Stromal cell of bone marrow (primary cell): ENCODE data around the gene PSMD14.

Experiments used
- DNase-seq: peaks from one replicate; pipeline ENCODE4 v3.0.0-alpha.2; 2012; ENCODE audit warnings: low read depth

The PSMD14 gene

DNA sequence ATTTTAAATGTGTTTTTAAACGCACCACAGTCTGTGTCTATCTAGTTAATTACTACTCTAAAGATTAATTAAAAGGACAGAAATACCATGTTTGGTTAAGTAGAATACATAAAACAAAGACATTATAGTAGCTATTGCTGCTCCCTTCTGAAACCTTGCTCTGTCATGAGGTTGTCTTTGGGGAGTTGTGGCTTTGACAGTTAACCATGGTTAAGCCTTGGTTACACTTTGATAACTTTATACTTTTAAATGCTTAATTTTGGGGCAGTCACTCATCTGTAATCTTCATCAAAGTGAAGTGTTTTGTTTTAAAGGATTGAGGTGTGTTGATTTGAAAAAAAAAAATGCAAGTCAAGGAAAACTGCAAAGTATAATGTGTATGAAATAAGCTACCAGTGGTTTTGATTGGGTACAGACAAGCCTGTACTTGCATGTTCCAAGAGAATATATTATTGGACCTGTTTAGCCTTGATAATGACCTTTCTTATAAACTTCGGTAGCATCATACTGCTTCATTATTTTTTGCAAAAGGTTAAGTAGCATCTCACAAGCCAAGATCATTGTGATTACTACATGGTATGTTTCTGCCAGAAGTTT, 78.1 kb downstream of the PSMD14 start:
- no peak for DNase-seq

DNA sequence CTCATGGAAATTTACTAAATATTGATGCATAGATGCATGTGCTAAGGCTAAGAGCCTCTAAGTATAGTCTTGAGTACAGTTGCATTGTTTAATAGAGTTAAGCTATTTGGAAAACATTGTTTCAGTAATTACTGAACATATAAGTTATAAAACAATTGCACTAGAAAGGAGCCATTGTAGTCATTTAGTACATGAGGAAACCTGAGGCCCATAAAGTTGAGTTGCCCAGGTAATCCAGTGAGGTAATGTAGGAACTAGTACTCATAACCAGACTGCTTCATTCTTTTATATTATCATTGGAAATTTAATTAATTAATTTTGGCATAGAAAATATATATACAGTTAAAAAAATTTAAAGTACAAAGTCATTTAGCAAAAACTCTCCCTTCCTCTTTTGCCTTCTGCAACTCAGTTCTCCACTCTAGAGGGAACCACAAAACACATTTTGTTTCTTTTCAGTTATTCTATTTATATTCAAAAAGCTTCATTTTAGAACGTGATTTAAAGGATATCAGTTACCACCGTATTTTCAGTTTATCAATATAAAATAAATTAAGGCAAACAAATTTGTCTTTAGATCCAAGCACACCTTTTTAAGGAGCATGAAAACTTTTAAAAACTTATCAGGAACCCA, 80.0 kb downstream of the PSMD14 start:
- DNase-seq = no peak

DNA sequence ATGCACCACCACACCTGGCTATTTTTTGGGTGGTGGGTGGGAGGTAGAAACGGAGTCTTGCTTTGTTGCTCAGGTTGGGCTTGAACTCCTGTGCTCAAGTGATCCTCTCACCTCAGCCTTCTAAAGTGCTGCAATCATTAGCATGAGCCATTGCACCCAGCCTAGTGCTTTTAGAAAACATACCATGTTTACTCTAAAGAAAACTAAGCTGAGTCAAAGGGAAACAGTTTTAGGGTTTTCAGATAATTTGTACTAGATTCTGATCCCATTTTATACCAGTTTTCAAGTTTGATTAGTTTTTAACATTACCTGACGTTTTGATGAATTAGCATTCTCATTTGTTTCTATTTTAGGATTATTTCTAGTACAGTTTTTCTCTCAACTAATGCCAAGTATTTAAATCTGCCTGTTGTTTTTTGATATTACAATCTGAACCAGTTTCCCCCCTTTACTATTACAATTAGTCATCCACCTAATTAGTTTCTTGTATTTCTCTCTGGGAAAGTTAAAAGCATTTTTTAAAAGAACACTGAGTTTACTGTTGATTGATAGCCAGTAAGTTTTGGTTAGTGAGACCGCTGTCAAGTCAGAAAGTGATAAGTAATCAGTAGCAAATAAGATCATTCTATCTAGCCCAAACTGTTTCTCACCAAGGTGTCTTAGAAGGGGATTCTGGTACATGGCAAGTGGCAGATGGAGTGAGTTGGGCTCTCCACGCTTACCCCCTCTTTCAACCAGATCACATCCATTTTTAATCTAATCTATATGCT, 83.7 kb downstream of the PSMD14 start:
- no peak for DNase-seq

DNA sequence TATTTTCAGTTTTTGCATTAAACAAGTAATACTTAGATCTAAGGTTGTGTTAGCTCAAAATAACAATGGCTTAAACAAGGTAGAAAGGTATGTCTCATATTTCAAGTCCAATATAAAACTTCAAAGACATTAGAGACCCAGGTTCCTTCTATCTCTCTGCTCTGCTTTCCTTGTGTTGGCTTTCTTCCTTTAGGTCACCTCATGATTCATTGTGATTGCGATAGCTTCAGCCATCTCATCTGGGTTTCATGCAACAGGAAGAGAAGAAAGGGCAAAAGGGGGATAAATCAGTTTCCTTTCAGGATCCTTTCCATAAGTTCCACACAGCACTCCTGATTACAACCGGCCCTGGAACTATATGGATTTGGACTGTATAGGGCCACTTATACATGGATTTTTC, 91.9 kb downstream of the PSMD14 start:
- DNase-seq = no peak

DNA sequence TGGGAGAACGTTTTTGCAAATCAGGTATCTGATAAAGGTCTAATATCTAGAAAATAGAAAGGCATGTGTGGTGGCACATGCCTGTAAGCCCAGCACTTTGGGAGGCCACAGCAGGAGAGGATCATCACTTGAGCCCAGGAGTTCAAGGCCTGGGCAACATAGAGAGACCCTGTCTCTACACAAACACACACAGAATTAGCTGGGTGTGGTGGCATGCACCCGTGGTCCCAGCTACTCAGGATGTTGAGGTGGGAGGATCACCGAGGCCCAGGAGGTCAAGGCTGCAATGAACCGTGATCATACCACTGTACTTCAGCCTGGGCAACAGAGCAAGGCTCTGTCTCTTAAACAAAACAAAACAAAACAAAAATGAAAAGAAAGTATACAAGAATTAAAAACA, 94.1 kb downstream of the PSMD14 start:
- DNase-seq = no peak

DNA sequence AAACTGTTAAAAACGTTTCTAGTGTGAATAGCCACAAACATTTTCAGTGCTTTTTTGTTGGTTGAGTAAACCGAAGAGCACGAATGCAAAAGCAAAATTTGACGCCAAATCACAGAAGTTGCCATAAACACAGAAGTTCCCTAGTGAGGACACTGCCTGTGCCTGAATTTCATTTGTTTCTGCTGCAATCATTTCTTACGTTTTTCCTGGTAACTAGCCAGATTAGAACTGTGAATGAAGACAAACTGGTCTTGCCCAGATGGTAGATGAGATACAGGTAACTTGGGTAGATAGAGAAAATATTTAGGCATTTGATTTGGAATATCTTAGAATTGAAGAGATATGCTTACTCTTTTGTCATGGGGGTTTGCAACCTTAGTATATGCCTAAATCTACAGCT, 98.1 kb downstream of the PSMD14 start:
- no peak for DNase-seq

DNA sequence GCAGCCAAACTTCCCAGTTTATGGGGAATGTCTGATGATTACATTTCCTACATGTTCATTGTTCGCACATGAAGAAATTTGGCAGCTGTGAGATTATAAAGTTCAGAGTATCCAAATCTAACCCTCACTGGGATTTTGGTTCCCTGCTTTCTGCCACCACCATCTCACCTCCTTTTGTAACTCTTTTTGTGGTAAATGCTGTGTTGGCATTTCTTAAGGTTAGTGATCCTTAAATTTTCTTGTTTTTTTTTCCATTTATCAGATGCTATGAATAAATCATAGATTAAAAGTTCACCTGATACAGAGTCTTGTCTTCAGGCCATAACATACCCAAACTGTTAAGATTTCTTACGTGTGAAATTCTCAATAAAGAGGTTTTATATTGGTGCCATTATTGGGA, 99.4 kb downstream of the PSMD14 start:
- no peak for DNase-seq

DNA sequence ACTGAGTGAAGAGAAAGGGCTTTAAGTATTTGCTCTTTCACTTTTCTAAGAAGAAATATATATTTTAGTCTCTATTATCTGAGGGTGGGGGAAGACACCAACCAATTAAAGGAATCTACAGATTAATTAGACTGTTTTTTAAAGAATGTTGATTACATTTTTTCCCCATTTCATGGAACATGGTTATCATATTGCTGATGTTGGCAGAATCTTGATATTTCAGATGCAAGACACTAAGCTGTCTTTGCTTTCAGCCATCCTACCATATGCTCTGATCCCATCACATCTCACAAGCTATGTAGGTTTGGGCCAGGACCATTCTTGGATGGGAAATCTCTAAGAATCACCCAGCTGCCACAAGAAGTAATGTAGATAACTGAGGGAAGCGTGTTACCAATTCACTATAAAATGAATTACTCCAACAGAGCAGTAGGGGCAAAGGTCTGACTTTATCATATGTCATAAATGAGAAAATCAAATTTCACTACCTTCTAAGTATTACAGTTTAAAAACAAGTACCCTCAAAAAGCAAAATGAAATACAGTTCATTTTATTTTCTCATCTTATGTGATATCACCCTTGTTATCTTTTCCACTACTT, 101.2 kb downstream of the PSMD14 start:
- no peak for DNase-seq

DNA sequence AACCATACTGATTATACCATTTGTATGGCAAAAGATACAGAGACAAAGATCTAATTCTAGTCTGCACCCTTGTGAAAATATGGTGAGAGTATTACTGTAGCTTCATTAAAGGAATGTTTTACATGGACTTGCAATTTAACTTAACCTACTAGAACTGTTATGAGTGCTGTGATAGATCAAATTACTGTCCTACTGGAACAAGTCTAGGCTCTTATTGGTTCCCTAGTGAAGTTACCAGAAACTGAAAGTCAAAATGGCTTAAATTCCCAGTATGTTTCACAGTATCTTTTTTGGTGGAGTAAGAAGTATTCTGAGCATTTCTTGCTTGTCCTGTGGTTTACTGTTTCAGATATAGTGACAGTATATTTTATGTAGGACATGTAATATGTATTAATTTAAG, 104.1 kb downstream of the PSMD14 start:
- no peak for DNase-seq

DNA sequence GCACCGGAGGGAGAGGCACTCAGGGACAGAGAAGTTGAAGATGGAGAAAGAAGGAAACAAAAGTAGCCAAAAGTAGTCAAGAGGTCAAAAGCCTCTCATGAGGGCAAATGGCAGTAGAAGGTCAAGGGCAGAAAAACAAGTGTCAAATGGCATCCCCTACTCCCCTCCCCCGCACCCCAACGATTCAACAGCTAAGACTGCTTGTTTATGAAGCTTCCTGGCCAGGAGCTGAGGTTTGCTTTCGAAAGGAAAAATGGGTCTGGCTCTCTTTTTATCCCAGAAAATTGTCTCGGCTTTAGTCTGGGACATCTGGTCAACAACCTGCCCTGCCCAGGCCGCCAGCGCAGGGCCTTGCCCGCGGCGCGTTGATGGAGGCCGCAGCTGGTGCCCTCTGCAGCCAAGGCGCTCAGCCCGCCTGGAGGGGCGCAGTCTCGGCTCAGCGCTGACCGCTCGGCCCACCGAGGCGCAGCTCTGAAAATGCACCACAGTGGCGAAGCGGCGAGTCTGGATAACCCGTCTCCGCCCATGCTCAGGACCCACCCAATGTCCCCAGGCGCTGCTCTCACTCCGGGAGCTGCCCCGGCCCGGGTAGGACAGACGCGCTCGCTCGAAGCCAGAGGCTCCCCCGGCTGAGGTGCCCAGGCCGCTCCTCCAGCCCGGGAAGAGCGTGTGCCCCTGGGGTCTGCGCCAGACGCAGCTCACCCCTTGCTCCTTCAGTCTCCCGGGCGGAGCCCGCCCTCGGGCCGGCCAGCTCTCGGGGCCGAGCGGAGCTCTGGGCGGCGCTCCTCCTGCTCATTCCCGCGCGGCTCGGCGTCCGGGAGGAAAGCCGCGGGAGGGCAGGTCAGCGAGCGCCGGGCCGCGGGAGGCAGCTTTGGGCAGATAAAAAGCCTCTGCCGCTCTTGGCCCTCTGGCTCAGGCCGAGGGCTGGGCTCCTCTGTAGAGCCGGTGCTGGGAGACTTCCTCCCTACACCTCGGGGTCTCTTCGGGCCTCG, 106.1 kb downstream of the PSMD14 start:
- no peak for DNase-seq

DNA sequence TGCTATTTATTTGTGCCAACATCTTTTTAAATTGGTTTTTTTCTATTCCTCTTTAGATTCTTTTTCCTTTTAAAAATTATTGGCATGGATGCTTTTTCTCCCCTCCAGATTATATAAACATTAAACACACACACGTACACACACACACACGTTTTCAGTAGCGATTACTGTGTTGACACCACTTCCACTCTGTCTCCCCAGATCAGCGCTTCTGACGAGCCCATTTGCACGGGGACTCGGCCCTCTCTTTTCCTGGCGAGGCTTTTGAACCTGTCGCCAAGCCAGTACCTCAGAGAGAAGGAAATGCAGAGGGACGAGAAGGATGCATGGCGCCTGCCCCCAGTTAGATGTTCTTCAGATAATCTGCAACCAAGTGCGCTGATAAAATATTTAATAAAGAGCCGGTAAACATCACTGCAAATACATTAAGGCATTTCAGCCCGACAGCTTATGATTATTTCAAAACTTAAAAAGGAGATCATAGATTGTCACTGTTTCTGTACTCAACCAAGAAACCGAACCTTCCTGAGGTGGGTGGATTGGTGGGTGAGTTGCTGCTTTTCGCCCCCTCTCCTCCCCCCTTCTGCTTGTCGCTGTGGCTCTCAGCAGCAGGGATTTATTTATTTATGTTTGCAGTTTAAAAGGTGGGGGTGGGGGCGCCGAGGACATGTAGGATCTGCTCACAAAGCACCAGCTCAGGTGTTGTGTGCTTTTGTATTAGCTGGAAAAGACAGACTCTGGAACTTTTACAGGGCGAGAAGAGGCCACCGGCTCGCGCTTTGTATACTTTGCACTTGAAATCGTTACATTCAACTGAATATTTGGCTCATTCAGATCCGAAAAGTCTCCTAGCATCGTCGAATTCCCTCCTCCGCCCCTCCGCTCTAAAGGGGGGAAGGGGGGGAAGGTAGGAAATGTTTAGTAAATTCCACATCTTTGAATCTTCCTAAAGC, 107.1 kb downstream of the PSMD14 start:
- DNase-seq = no peak

DNA sequence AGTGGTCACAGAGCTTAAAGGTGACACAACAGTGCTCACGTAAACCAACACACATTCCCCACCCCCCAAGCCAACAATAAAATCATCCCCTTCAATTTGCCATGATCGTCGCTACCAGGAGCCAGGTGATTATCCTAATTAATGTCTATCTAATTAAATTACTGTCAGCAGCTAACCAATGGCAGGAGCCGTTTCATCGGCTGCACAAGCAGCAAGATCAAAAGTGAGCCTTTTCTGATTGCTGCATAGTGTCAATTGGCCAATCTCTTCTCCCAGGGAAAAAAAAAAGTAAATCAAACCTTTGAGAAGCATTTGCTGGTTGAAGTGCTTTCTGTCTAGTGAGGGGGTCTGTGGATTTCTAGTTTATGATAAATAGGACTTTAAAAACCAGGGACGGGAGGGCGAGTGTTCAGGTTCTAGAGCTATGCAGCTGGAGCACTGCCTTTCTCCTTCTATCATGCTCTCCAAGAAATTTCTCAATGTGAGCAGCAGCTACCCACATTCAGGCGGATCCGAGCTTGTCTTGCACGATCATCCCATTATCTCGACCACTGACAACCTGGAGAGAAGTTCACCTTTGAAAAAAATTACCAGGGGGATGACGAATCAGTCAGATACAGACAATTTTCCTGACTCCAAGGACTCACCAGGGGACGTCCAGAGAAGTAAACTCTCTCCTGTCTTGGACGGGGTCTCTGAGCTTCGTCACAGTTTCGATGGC, 107.9 kb downstream of the PSMD14 start, which contains the start of gene TBR1:
Gene TBR1 (plus strand): TSS at position 311 of the 721 bp plus-strand sequence. CDS start 114 bp downstream, at position 425.
- no peak for DNase-seq

DNA sequence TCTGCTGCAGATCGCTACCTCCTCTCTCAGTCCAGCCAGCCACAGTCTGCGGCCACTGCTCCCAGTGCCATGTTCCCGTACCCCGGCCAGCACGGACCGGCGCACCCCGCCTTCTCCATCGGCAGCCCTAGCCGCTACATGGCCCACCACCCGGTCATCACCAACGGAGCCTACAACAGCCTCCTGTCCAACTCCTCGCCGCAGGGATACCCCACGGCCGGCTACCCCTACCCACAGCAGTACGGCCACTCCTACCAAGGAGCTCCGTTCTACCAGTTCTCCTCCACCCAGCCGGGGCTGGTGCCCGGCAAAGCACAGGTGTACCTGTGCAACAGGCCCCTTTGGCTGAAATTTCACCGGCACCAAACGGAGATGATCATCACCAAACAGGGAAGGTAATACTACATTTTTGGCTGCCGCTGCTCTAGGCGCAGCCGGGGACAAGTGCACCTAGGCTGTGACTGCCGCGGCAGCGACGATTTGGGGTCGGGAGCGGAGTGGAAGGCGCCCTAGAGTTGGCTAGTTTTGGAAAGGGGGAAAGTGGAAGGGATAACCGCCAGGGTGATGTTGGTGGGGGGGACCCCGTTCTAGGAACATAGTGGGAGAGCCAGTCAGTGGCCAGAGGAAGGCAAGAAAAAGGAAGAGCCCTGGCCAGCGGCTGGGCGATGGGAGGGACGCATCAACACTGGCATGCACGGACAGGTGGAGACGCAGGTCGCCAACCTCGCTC, 108.6 kb downstream of the PSMD14 start:
- DNase-seq = no peak

DNA sequence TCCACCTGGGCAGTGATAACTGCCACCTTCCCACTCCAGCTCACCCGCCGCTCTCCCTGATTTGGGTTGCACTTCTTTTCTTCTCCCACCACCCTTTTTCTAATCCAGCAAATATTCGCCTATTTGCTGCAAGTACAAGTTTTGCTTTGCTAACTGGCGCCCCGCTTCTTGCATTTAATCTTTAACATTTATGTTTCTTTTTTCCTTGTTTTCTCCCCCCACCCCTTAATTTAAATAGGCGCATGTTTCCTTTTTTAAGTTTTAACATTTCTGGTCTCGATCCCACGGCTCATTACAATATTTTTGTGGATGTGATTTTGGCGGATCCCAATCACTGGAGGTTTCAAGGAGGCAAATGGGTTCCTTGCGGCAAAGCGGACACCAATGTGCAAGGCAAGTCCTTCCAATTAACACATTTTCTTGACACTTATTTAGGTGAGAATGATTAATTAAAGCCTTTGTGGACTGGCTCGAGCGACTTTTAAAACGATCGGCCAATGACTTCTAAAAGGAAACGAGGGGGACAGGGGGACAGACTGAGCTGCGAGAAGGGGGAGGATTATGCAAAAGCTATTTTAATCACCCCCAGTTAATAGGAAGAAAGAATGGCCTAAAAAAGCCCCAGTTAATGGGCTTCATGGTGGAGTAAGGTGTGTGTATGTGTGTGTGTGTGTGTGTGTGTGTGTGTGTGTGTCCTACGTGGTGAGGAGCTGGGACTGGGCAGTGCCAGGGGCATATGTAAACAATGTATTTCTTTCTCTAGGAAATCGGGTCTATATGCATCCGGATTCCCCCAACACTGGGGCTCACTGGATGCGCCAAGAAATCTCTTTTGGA, 109.4 kb downstream of the PSMD14 start:
- DNase-seq = no peak

DNA sequence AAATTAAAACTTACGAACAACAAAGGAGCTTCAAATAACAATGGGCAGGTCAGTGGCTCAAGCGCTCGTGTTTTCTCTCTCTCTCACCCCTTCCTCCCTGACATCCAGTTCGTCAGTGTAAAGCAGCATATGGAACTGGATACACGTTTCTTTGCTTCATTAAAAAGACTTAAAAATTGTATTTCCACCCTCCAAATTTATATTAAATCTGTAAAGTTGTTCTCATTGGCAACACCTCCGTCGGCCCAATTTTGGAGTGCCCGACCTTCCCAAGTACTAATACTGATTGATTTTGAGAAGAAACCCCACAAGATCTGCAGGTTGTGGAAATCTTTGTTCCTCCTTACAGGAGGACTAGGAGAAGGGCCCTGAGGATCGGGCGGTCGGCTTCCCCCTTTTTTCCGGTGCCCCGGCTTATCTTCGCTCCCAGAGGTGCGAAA, 110.1 kb downstream of the PSMD14 start:
- no peak for DNase-seq

DNA sequence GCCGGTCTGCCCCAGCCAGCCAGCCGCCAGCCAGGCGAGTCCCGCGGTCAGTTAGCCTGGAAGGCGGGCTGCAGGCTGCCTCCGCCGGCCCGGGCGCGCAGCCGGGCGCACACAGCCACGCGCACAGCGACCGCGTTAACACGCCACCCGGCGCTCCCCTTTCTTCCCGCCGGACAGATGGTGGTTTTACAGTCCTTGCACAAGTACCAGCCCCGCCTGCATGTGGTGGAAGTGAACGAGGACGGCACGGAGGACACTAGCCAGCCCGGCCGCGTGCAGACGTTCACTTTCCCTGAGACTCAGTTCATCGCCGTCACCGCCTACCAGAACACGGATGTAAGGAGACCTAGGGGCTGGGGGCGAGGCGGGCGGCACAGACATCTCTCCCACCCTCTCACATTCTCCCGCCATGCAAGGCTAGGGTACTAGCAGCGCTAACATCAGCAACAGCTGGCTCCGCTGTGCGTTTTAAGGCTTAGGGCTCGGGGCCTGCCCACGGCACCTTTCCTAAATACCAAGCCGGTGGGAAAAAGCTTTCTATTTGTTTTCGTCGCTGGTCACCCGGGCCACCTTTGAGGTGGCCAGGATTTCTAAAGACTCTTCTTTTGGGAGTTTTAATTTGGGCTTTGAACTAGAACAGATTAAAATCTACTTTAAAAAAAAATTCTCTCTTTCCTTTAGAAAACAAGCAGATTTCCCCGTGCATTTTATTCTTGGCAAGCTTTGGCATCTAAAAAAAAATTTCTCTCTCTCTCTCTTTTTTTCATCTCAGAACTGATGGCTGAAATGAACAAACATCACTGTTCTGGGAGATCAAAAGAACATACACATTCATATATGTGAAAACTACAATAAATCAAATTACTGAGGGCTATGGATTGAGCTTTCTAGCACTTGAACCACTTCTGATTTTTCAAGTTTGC, 110.8 kb downstream of the PSMD14 start:
- DNase-seq = no peak

DNA sequence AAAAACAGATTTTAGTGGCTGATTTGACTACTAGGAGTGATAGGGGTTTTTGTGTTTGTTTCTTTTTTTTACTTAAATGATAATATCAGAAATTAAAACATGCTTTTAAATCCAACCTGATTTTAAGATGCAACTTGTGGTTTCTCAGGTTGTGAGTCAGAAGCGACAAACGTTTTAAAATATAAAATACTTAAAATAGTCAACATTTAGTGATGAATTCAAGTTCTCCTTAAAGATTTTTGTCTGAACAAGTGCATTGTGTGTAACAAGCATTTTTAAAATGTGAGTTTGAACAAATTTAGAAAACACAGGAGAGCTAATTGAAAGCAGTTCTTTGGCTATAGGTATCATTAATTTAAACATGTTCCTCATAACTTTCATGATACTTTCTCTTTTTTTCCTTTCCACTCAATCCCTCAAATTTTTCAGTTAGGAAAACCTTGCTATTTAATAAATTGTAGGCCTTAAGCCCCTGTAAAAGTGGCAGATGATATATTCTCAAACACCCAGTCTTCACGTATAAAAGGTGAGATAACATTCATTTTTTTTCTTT, 111.5 kb downstream of the PSMD14 start:
- DNase-seq = no peak
